NB4 (cell line): Measurements from ENCODE around the gene UBLCP1.

Experiments used
- CTCF ChIP-seq: IDR thresholded peaks from one replicate; pipeline ENCODE4 v1.5.1; 2012; ENCODE audit warnings: low read depth, low read length
- MAX ChIP-seq: IDR thresholded peaks from 2 replicates; pipeline ENCODE4 v1.6.1; 2011; ENCODE audit warnings: low read depth, low read length
- MYC ChIP-seq: IDR thresholded peaks from 2 replicates; pipeline ENCODE4 v1.6.1; 2011; ENCODE audit warnings: low read depth, low read length
- POLR2A ChIP-seq: IDR thresholded peaks from 2 replicates; pipeline ENCODE4 v1.6.1; 2011; ENCODE audit warnings: mild to moderate bottlenecking; ENCODE audit not compliant: insufficient read length; ENCODE audit errors: extremely low read depth

- TF ChIP-seq CTCF: no peak
- no peak for TF ChIP-seq MAX
- no peak for TF ChIP-seq POLR2A
- no peak for TF ChIP-seq MYC
Observed at GRCh38 chr5:159263569-159263905, 447 bp downstream of the UBLCP1 start.
